ENCODE results near the gene TBX19.

GRCh38 chr1:168360151-168361021, 79.7 kb downstream of the TBX19 start:
- TF ChIP-seq CTCF (IDR thresholded peaks at IDR 0.05): no peak
- no peak for TF ChIP-seq POLR2A (IDR thresholded peaks at IDR 0.05)
